Karpas-422 (cell line): Measurements from ENCODE around the gene AGL. TPM values are rescaled to one million over a fixed set of nuclear protein-coding genes. Genes with fewer than 3 reads are reported as not detected.
A peak's percentile ranks its signal among the peaks of the same experiment; 100 is the strongest.
"Not testable (repeated sequence)": the region's sequence is repeated elsewhere in the genome, so short reads cannot be mapped to it uniquely, and the experiment has no call there.

Experiments used
- DNase-seq: peaks from one replicate; pipeline ENCODE4 v3.0.0-alpha.2; 2015
- H2AFZ ChIP-seq: fragments of 200-600 bp; sonication (generic); 2 replicates; pipeline ENCODE4 v1.6.1; 2014; ENCODE audit warnings: antibody characterized with exemption, low read length, mixed read lengths
- H3K27ac ChIP-seq: fragments of 200-600 bp; sonication (generic); 2 replicates; pipeline ENCODE4 v1.5.1; 2014; ENCODE audit warnings: mild to moderate bottlenecking, low read length, moderate library complexity
- H3K27me3 ChIP-seq: fragments of 200-600 bp; sonication (generic); 2 replicates; pipeline ENCODE4 v1.6.1; 2014; ENCODE audit warnings: low read length, mixed read lengths
- H3K36me3 ChIP-seq: fragments of 200-600 bp; sonication (generic); 2 replicates; pipeline ENCODE4 v1.6.1; 2014; ENCODE audit warnings: low read length, mixed read lengths; ENCODE audit not compliant: insufficient read depth
- H3K4me1 ChIP-seq: fragments of 200-600 bp; sonication (generic); 2 replicates; pipeline ENCODE4 v1.6.1; 2014; ENCODE audit warnings: mild to moderate bottlenecking, low read length, mixed read lengths
- H3K4me2 ChIP-seq: fragments of 200-600 bp; sonication (generic); 2 replicates; pipeline ENCODE4 v1.6.1; 2014; ENCODE audit warnings: low read length, low read depth, mild to moderate bottlenecking; ENCODE audit not compliant: poor library complexity, severe bottlenecking
- H3K4me3 ChIP-seq: fragments of 200-600 bp; sonication (generic); 2 replicates; pipeline ENCODE4 v1.5.1; 2014; ENCODE audit warnings: mild to moderate bottlenecking, antibody characterized with exemption, low read length, mixed read lengths
- H3K79me2 ChIP-seq: fragments of 200-600 bp; sonication (generic); 2 replicates; pipeline ENCODE4 v1.6.1; 2014; ENCODE audit warnings: mild to moderate bottlenecking, low read length, mixed read lengths
- H3K9ac ChIP-seq: fragments of 200-600 bp; sonication (generic); 2 replicates; pipeline ENCODE4 v1.6.0; 2014; ENCODE audit warnings: low read length
- H3K9me2 ChIP-seq: fragments of 200-600 bp; sonication (generic), shearing (Covaris generic); replicated peaks from 2 replicates; pipeline ENCODE4 v1.6.0; 2014; ENCODE audit warnings: mild to moderate bottlenecking, low read length, moderate library complexity; ENCODE audit not compliant: insufficient read depth
- H3K9me3 ChIP-seq: fragments of 300-700, 200-600 bp; sonication (generic); 2 replicates; pipeline ENCODE4 v1.6.1; 2014; ENCODE audit warnings: low read length, mixed read lengths
- H4K20me1 ChIP-seq: fragments of 200-600 bp; sonication (generic); 2 replicates; pipeline ENCODE4 v1.6.1; 2014; ENCODE audit warnings: mild to moderate bottlenecking, antibody characterized with exemption, low read length, low read depth; ENCODE audit not compliant: insufficient read depth
- total RNA-seq: library from RNA; depleted of rRNA; stranded (reverse); fragments of >200 nt; shearing (Covaris generic); gene quantifications from 2 replicates; pipeline ENCODE4 v1.2.3, GENCODE V29; 2014; ENCODE audit warnings: low replicate concordance

Gene AGL
- total RNA-seq, 1 experiment from 2014 or later, result 49.5 TPM

DNA sequence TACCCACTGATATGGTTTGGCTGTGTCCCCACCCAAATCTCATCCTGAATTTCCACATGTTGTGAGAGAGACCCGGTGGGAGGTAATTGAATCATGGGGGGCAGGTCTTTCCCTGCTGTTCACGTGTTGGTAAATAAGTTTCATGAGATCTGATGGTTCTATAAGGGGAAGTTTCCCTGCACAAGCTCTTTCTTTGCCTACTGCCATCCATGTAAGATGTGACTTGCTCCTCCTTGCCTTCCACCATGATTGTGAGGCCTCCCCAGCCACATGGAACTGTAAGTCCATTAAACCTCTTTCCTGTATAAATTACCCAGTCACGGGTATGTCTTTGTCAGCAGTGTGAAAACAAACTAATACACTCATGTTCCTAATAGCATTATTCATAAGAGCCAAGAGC lies 9.8 kb upstream of the AGL start:
- not testable (repeated sequence) for DNase-seq

DNA sequence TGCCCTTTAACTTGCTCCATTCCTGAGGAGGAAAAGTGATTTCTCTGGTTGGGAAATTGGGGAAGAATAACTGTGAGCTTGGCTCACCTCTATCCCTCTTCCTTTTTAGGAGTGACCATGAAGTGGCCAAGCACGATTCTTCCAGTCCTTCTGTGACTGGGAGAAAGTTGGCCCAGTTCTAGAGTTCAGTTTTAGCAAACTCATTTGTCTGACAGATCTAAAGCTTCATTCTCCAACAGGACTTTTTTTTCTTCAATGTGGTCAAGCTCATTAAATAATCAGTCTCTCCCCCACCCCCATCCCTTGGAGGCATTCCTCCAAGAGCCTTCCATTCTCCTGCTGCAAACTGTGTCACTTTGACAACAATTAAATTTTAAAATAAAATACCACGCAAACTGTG lies 6.4 kb upstream of the AGL start:
- no peak overlapping the region for H3K4me3 ChIP-seq
- no peak overlapping the region for H2AFZ ChIP-seq
- H3K79me2 ChIP-seq, result no peaks in the 10 kb centered on the region
- no peaks in the 10 kb centered on the region for H3K9me3 ChIP-seq
- no peak for DNase-seq
- no peak overlapping the region for H3K9ac ChIP-seq
- H3K4me2 ChIP-seq, result no peak overlapping the region
- H4K20me1 ChIP-seq, result no peaks in the 10 kb centered on the region
- H3K4me1 ChIP-seq, result peaks cover 22% of the 10 kb centered on the region
- H3K9me2 ChIP-seq, result no peaks in the 10 kb centered on the region
- no peak overlapping the region for H3K27ac ChIP-seq
- H3K36me3 ChIP-seq, result no peaks in the 10 kb centered on the region
- H3K27me3 ChIP-seq, result no peaks in the 10 kb centered on the region

More for the DNA sequence above, 9.8 kb upstream of the AGL start:
- not testable (repeated sequence) for H3K36me3 ChIP-seq, H3K4me1 ChIP-seq, H3K4me2 ChIP-seq, H3K27ac ChIP-seq, H3K9me3 ChIP-seq, H2AFZ ChIP-seq, H4K20me1 ChIP-seq, H3K27me3 ChIP-seq, H3K4me3 ChIP-seq, H3K79me2 ChIP-seq, H3K9me2 ChIP-seq, H3K9ac ChIP-seq

DNA sequence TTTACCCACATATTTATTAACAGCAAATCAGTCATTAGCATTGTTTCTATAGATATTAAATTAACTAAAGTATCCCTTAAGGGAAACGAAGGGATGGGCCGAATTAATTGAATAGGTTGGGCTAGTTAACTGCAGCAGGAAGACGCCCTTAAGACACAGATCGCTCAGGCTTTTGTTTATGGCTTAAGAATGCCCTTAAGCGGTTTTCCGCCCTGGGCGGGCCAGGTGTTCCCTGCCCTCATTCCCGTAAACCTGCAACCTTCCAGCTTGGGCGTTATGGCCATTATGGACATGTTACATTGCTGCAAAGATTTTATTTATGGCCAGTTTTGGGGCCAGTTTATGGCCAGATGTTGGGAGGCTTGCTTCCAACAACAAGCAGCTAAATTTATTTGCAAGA lies 5.0 kb upstream of the AGL start:
- H3K4me3 ChIP-seq, H3K9ac ChIP-seq, H3K9me2 ChIP-seq, H3K79me2 ChIP-seq, H3K36me3 ChIP-seq, H3K27ac ChIP-seq, H2AFZ ChIP-seq, H4K20me1 ChIP-seq, H3K9me3 ChIP-seq, H3K27me3 ChIP-seq, DNase-seq, H3K4me2 ChIP-seq: not testable (repeated sequence)
- H3K4me1 ChIP-seq, result peaks cover 32% of the 10 kb centered on the region

DNA sequence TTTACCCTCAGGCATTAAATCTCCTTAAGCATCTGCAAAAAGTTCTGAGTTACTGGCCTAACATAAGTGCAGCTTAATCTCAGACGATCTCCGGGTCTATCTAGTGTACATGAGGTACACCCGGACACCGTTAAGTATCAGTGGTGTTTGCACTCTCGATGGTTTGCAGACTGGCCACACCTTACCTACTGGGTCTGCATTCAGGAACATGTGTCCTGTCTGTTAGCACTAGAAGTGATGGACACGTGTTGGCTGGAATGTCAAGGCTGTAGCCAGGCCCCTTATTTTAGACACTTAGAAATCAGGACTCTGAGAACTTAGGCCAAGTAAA lies 783 bp upstream of the AGL start:
- no peak overlapping the region; the same call in 1 of the 2 replicates for H2AFZ ChIP-seq
- H3K36me3 ChIP-seq, result peaks cover 14% of the 10 kb centered on the region
- peaks cover 39% of the 10 kb centered on the region for H3K79me2 ChIP-seq
- H3K9me3 ChIP-seq, result no peaks in the 10 kb centered on the region
- H3K4me2 ChIP-seq, result peak overlapping the region; percentile 84
- H3K4me3 ChIP-seq, result peak overlapping the region; percentile 87
- H3K9me2 ChIP-seq, result no peaks in the 10 kb centered on the region
- DNase-seq, result peak; percentile 82
- H3K9ac ChIP-seq, result peak overlapping the region; percentile 86
- H3K27me3 ChIP-seq, result no peaks in the 10 kb centered on the region
- no peaks in the 10 kb centered on the region for H4K20me1 ChIP-seq
- H3K4me1 ChIP-seq, result peaks cover 43% of the 10 kb centered on the region
- H3K27ac ChIP-seq, result peak overlapping the region; percentile 86

DNA sequence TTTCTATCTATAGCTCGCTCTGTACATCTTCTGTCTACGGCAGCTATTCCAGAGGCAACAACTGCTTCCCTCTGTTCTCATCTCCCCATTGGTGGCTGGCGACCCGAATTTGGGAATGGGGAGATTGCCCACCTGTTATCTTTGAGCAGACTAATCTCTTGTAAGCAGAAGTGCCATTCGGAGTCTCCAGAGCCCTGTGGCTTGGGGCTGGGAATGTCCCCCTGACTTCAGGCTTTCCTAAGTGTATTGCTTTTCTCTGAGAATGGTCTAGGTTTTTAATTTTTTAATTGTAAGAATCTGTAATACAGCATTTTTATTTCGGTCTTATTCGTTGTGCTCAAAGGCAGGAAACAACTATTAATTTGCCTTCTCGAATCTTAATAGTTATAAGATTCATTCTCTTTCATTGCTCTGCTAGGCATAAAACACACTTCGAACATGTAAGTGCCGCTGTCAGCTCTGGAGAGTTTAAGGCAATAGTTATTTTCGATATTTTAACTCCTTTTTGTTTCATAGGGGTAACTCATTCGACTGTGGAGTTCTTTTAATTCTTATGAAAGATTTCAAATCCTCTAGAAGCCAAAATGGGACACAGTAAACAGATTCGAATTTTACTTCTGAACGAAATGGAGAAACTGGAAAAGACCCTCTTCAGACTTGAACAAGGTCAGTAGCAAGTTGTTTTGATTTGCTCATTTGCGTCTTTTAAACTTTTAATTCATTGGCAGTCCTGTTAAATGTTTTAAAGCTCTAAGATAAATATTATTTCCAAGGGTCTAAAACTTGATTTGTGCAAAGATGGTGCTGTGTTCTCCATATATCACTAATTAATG lies 514 bp downstream of the AGL start:
- Histone ChIP-seq H3K36me3 (peaks cover 24% of the 10 kb centered on the region), H3K9ac (peak overlapping the region; percentile 86), H3K9me2 (no peaks in the 10 kb centered on the region), H3K4me1 (peaks cover 43% of the 10 kb centered on the region), H3K4me2 (peak overlapping the region; percentile 84), H3K4me3 (peak overlapping the region; percentile 87), H2AFZ (peak overlapping the region; percentile 24; the same call in 1 of the 2 replicates), H3K79me2 (peaks cover 47% of the 10 kb centered on the region), H4K20me1 (no peaks in the 10 kb centered on the region), H3K27me3 (no peaks in the 10 kb centered on the region), H3K9me3 (no peaks in the 10 kb centered on the region), H3K27ac (peak overlapping the region; percentile 86)
- peak; percentile 60 for DNase-seq

DNA sequence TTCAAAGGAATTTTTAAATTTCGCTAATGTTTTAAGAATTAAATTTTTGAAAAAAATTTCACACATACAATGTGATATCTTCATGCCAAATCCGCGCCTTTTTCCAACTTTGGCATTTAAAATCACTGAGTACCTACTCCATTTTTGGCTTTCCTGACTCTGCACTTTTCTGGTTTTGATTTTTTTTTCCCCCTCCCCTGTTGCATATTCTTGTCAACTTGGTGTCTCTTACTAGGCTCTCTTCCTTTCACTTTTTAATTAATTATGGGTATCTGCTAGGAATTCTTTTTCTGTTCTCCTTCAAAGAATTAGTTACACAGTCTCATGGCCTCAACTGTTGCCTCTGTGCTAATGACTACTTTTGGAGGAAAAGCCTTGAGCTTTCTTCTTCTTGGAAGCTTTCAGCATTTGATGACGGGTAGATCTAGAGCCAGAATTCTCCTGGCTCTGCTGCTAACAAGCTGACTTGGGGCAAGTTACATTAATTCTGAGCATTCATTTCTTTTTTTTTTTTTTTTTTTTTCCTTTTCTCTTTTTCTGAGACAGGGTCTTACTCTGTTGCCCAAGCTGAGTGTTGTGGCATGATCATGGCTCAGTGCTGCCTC lies 1.8 kb downstream of the AGL start:
- Histone ChIP-seq H3K36me3 (peaks cover 24% of the 10 kb centered on the region), H3K9ac (peak overlapping the region; percentile 86), H3K9me3 (no peaks in the 10 kb centered on the region), H3K4me1 (peaks cover 39% of the 10 kb centered on the region), H3K27me3 (no peaks in the 10 kb centered on the region), H2AFZ (no peak overlapping the region), H3K79me2 (peaks cover 49% of the 10 kb centered on the region), H3K27ac (peak overlapping the region; percentile 86), H3K9me2 (no peaks in the 10 kb centered on the region), H4K20me1 (no peaks in the 10 kb centered on the region), H3K4me3 (peak overlapping the region; percentile 87), H3K4me2 (peak overlapping the region; percentile 84)
- DNase-seq, result no peak

DNA sequence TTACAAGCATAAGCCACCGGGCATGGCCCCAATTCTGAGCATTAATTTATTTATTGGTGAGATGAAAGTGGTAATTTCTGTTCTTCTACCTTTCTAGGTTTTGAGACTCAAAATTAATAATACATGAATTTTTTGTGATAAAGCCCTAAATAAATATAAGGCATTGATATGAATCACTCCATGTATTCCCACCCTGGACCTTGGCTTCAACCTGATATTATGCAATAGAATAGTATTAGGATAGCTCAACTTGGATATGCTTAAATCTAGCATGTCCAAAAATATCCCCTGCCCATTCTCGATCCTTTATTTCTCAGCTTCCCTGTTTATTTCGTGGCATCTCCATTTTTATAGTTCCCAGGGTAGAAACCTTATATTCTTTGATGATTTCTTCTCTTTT lies 2.5 kb downstream of the AGL start:
- peaks cover 49% of the 10 kb centered on the region for H3K79me2 ChIP-seq
- H3K9ac ChIP-seq, result no peak overlapping the region
- H3K4me1 ChIP-seq, result peaks cover 32% of the 10 kb centered on the region
- no peak overlapping the region for H3K27ac ChIP-seq
- H2AFZ ChIP-seq, result no peak overlapping the region
- H3K9me3 ChIP-seq, result no peaks in the 10 kb centered on the region
- no peak overlapping the region for H3K4me3 ChIP-seq
- DNase-seq, result no peak
- peaks cover 24% of the 10 kb centered on the region for H3K36me3 ChIP-seq
- H3K27me3 ChIP-seq, result no peaks in the 10 kb centered on the region
- H4K20me1 ChIP-seq, result no peaks in the 10 kb centered on the region
- H3K4me2 ChIP-seq, result peak overlapping the region; percentile 84
- no peaks in the 10 kb centered on the region for H3K9me2 ChIP-seq

DNA sequence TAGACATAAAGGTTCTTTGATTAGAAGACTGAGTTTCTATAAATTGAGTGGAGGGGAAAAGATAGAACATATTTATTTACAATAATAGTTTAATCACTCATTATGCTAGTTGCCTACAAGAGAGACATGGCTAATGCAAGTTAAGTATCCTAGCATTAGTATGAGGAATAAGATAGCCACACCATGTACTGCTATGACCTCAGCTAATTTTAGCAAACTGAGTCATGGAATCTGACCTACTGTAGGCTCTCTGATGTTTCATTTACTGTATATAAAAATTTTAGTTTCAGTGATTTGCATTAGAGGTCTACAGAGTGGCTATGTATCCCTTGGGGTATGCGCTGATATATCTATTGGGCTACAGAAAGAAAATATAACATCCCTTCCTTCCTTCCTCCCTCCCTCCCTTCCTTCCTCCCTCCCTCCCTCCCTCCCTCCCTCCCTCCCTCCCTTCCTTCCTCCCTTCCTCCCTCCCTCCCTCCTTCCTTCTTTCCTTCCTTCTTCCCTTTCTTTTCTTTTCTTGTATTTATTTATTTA lies 5.8 kb downstream of the AGL start:
- Histone ChIP-seq H3K27ac (no peak overlapping the region), H3K4me1 (peaks cover 28% of the 10 kb centered on the region), H3K4me2 (no peak overlapping the region), H3K9me3 (no peaks in the 10 kb centered on the region), H2AFZ (no peak overlapping the region), H3K4me3 (no peak overlapping the region), H3K9me2 (no peaks in the 10 kb centered on the region), H3K79me2 (peaks cover 67% of the 10 kb centered on the region), H3K9ac (no peak overlapping the region), H3K36me3 (peaks cover 47% of the 10 kb centered on the region), H4K20me1 (no peaks in the 10 kb centered on the region), H3K27me3 (no peaks in the 10 kb centered on the region)
- no peak for DNase-seq
